GM12873 (cell line): ENCODE results near the gene RBP5.

Source experiments
- CTCF ChIP-seq: IDR thresholded peaks from 2 replicates; pipeline ENCODE4 v1.5.1; 2012; ENCODE audit warnings: low read depth, mild to moderate bottlenecking, moderate library complexity, low read length, control low read depth; ENCODE audit not compliant: insufficient read depth; ENCODE audit errors: missing control alignments

The RBP5 gene

GRCh38 chr12:7139200-7139599 is 10.5 kb upstream of the RBP5 start:
- no peak for TF ChIP-seq CTCF

- TF ChIP-seq CTCF = no peak
These were observed 9.2 kb upstream of the RBP5 start for GRCh38 chr12:7137908-7138307.

- no peak for TF ChIP-seq CTCF
These were observed 8.0 kb upstream of the RBP5 start for GRCh38 chr12:7136676-7137075.

- no peak for TF ChIP-seq CTCF
These were observed 7.4 kb upstream of the RBP5 start for GRCh38 chr12:7136071-7136470.

- no peak for TF ChIP-seq CTCF
These were observed 5.9 kb upstream of the RBP5 start for GRCh38 chr12:7134396-7135166.

- TF ChIP-seq CTCF = no peak
These were observed 2.8 kb upstream of the RBP5 start for GRCh38 chr12:7131502-7131866.

- no peak for TF ChIP-seq CTCF
These were observed 2.2 kb upstream of the RBP5 start for GRCh38 chr12:7130701-7131501.
